ENCODE data around the gene UNC13B.

The UNC13B gene

DNA sequence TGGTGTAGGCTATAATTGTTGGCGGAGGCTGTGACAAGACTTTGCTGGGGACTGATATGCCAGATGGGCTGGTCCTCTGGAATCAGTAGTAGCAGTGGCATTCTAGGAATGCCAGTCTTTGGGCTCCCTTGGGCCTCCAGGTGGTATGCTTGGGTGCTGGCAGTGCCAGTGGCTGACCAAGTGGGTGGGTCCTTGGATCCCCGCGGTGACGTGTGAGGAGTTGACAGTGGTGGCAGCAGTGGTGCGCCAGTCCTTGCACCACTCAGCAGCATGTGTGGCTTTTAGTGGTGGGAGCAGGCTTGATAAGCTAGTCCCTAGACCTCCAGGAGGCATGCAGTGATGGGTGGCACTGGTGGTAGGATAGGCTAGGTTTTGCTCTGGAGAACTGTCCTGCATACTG, 63.9 kb downstream of the UNC13B start:
- H3K27ac ChIP-seq, result no peak overlapping the region
- DNase-seq (ENCODE audit: low spot score), result no peak
- ChIA-PET POLR2A (ENCODE audit: low non-redundant PET) (no interaction called here), CTCF (no interaction called here)
- TF ChIP-seq, protein P1, sequence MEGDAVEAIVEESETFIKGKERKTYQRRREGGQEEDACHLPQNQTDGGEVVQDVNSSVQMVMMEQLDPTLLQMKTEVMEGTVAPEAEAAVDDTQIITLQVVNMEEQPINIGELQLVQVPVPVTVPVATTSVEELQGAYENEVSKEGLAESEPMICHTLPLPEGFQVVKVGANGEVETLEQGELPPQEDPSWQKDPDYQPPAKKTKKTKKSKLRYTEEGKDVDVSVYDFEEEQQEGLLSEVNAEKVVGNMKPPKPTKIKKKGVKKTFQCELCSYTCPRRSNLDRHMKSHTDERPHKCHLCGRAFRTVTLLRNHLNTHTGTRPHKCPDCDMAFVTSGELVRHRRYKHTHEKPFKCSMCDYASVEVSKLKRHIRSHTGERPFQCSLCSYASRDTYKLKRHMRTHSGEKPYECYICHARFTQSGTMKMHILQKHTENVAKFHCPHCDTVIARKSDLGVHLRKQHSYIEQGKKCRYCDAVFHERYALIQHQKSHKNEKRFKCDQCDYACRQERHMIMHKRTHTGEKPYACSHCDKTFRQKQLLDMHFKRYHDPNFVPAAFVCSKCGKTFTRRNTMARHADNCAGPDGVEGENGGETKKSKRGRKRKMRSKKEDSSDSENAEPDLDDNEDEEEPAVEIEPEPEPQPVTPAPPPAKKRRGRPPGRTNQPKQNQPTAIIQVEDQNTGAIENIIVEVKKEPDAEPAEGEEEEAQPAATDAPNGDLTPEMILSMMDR (conservative IDR thresholded peaks at IDR 0.05; ENCODE audit: low read depth), result no peak

DNA sequence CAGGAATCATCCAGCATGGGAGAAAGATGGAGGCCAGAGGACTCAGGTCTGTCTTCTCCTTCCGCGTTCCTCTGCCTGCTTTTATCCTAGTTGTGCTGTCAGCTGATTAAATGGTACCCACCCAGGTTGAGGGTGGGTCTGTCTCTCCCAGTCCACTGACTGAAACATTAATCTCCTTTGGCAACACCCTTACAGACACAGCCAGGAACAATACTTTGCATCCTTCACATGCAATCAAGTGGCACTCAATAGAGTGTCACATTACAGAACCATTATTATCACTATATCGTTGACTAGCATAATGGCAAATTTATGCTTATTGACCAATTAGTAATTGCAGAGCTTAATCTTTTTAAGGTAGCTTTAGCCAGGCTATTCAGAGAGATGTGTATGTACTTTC, 64.8 kb downstream of the UNC13B start:
- ChIA-PET POLR2A (ENCODE audit: low non-redundant PET) (no interaction called here), CTCF (interaction anchor here (0.6 kb wide), 1 partner anchor 16 kb away, joined by 5 read pairs; no protein-coding TSS in a partner anchor)
- H3K27ac ChIP-seq, result no peak overlapping the region
- no peak for DNase-seq (ENCODE audit: low spot score)
- TF ChIP-seq, protein P1 (conservative IDR thresholded peaks at IDR 0.05; ENCODE audit: low read depth), result no peak

DNA sequence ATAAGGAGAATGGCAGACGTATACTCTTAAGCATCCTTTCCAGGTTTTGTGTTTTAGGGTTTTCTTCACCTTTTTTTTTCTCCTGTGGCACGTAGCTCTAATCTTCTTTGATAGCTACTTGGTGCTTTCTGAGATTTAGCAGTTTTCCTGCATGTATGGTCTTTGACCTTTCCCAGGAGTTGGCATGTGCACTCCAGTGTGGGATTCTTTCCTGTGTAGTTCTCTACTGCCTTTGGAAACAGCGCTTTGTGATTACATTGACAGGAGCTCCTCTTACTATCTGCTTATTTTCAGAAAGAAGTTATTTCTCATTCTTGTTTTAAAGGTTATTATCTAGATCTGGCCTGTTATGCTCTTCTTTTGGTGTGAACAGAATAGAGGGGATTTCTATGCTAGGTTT, 65.5 kb downstream of the UNC13B start:
- TF ChIP-seq, protein P1 (conservative IDR thresholded peaks at IDR 0.05; ENCODE audit: low read depth), result no peak
- no peak for DNase-seq (ENCODE audit: low spot score)
- H3K27ac ChIP-seq, result no peak overlapping the region
- ChIA-PET CTCF (interaction anchor here (0.7 to 1.0 kb wide), 2 partner anchors 65 to 426 kb away, joined by 3 to 4 read pairs; no protein-coding TSS in a partner anchor), POLR2A (ENCODE audit: low non-redundant PET) (no interaction called here)

DNA sequence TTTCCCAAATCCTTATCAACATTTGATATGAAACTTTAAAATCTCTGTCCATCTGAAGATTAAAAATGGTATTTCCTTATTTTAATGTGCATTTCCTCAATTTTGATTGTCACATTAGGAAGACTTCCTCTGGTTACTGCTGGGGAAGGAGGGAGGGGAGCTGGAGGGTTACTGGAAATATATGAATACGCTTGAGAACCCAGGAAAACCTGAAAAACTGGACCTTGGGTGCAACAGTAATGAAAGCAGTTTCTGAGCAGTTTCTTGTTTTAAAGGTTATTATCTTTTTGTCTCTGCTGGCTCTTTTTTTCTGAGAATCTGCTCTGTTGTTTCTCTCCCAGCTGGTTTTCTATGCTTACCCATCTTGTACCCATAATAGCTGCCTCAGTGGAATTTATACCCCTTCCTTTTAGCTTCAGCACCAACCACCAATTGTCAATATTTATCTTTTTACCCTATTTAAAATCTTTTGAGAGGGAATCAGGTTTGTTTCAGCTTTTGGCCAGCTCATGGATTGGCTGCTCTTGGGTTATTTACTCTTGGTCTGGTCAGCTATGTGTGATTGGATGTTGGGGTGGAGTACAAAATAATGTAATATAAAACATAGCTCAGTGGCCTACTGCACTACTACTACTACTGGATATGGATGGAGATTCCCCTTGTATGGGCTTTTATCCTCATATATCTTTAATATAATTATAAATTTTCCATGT, 67.4 kb downstream of the UNC13B start:
- CTCF ChIA-PET, result interaction anchor here (0.6 to 0.7 kb wide), 2 partner anchors 112 to 325 kb away, joined by 3 read pairs; no protein-coding TSS in a partner anchor

DNA sequence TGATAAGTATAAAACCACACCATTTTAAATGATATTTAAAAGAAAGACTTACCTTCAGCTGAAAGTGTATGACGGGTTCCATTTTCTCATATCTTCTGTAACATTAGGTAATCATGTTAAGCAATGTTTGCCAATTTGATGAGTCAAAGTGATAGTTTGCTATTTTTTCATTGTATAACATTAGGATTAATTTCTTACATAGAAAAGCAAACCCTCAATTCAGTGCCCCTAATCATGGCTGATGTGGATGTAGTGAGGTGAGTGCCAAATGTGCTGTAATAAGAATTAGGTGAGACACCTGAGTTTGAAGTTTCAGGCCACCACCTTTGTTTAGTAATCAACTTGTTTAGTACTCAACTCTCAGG, 68.0 kb downstream of the UNC13B start:
- no peak overlapping the region for H3K27ac ChIP-seq
- no peak for DNase-seq (ENCODE audit: low spot score)
- TF ChIP-seq, protein P1 (conservative IDR thresholded peaks at IDR 0.05; ENCODE audit: low read depth), result no peak
- POLR2A ChIA-PET (ENCODE audit: low non-redundant PET), result no interaction called here
- CTCF ChIA-PET, result no interaction called here

More for the DNA sequence above, 67.4 kb downstream of the UNC13B start:
- TF ChIP-seq, protein P1 (conservative IDR thresholded peaks at IDR 0.05; ENCODE audit: low read depth), result no peak
- no peak for DNase-seq (ENCODE audit: low spot score)
- POLR2A ChIA-PET (ENCODE audit: low non-redundant PET), result no interaction called here
- no peak overlapping the region for H3K27ac ChIP-seq

DNA sequence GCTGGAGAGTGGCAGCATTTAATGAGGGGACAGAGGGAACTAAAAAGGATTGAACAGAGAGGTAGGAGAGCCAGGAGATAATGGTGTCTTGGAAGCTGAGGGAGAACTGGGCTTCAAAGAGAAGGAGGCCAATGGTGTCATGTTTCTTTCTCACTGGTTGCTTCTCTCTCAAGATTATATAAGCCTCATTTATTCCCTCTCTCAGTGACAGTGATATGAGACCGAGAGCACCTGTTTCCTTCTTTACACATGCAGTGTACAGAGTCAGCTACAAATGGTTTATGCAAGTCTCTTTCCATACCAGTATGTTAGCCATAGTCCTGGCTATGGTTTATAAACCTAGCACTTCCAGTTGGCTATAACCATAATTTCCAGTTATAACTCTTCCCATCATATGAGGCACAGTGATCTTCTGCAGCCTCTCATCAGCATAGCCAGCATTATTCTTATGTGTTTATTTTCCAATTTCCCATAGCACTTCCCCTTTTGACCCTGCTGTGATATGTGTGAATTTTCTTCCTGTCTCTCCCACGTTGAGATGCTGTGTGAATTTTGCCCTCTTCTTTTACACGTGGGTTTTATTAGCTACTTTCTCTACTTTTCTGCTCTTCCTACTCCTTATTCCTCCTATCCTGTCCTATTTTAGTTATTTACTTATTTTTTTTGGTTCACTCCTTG, 71.2 kb downstream of the UNC13B start:
- no peak for DNase-seq (ENCODE audit: low spot score)
- ChIA-PET POLR2A (ENCODE audit: low non-redundant PET) (no interaction called here), CTCF (no interaction called here)

More for the DNA sequence above, 71.2 kb downstream of the UNC13B start:
- H3K27ac ChIP-seq, result no peak overlapping the region
- TF ChIP-seq, protein P1 (conservative IDR thresholded peaks at IDR 0.05; ENCODE audit: low read depth), result no peak

Measured in RWPE1 (cell line).